Esophagus muscularis mucosa (tissue), 3 donors: Measurements from ENCODE around the gene TTC29.
"Not testable (repeated sequence)": the region's sequence is repeated elsewhere in the genome, so short reads cannot be mapped to it uniquely, and the experiment has no call there.

Source experiments
- POLR2A ChIP-seq: fragments of 450-650 bp; IDR thresholded peaks from one replicate; pipeline ENCODE4 v1.6.1; 2017; ENCODE audit warnings: antibody characterized with exemption, moderate library complexity, mild to moderate bottlenecking, low read depth
- TF ChIP-seq, protein P1 (sequence below), 3 experiments: fragments of 200-600 bp in 2 of 3; fragments of 450-650 bp in 1 of 3; sonication (generic) in 2 of 3; IDR thresholded peaks; one replicate each; pipeline ENCODE4 v1.5.1; 2017 to 2019; ENCODE audit warnings: antibody characterized with exemption in 3 of 3, mild to moderate bottlenecking in 2 of 3, moderate library complexity in 1 of 3

GRCh38 chr4:146723519-146723918 is 222.1 kb downstream of the TTC29 start:
- TF ChIP-seq, protein P1, sequence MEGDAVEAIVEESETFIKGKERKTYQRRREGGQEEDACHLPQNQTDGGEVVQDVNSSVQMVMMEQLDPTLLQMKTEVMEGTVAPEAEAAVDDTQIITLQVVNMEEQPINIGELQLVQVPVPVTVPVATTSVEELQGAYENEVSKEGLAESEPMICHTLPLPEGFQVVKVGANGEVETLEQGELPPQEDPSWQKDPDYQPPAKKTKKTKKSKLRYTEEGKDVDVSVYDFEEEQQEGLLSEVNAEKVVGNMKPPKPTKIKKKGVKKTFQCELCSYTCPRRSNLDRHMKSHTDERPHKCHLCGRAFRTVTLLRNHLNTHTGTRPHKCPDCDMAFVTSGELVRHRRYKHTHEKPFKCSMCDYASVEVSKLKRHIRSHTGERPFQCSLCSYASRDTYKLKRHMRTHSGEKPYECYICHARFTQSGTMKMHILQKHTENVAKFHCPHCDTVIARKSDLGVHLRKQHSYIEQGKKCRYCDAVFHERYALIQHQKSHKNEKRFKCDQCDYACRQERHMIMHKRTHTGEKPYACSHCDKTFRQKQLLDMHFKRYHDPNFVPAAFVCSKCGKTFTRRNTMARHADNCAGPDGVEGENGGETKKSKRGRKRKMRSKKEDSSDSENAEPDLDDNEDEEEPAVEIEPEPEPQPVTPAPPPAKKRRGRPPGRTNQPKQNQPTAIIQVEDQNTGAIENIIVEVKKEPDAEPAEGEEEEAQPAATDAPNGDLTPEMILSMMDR (IDR thresholded peaks at IDR 0.05) = not testable (repeated sequence)
- not testable (repeated sequence) for TF ChIP-seq POLR2A
